Cardiac muscle cell (in vitro differentiated cells and primary cell): ENCODE results near the gene ZNF609. TPM values are rescaled to one million over a fixed set of nuclear protein-coding genes. Genes with fewer than 3 reads are reported as not detected.

Experiments
- DNase-seq, 2 donors: peaks; one replicate each; pipeline versions ENCODE4 v3.0.0 to v3.0.0-alpha.2; 2010 to 2017; ENCODE audit warnings: low read depth in 1 of 2, low spot score in 1 of 2
- H3K27ac ChIP-seq: fragments of 200-600 bp; sonication (generic); 2 replicates; pipeline ENCODE4 v1.5.1; 2016
- H3K27me3 ChIP-seq: fragments of 200-600 bp; sonication (generic); 2 replicates; pipeline ENCODE4 v1.6.0; 2016; ENCODE audit warnings: control low read depth
- H3K36me3 ChIP-seq: fragments of 200-600 bp; sonication (generic); 2 replicates; pipeline ENCODE4 v1.5.1; 2016; ENCODE audit warnings: control low read depth
- H3K4me1 ChIP-seq: fragments of 200-600 bp; sonication (generic); 2 replicates; pipeline ENCODE4 v1.8.1; 2017; ENCODE audit warnings: low read depth, mild to moderate bottlenecking, mixed run types
- H3K4me3 ChIP-seq: fragments of 200-600 bp; sonication (generic); 2 replicates; pipeline ENCODE4 v1.5.1; 2016; ENCODE audit warnings: mild to moderate bottlenecking
- H3K9me3 ChIP-seq: fragments of 200-600 bp; sonication (generic); 2 replicates; pipeline ENCODE4 v1.5.1; 2017; ENCODE audit warnings: low read depth, mild to moderate bottlenecking, control low read depth
- CTCF ChIP-seq: IDR thresholded peaks from 2 replicates; pipeline ENCODE4 v1.5.1; 2012; ENCODE audit warnings: low read depth, mild to moderate bottlenecking, low read length
- polyA plus RNA-seq: library from polyadenylated mRNA; unstranded; fragments of >200 nt; fragmentation: Nextera tagmentation; extraction: Ambion mirVana; gene quantifications from 2 replicates; pipeline ENCODE4 v1.2.1, GENCODE V29; 2016
- total RNA-seq: library from RNA; depleted of rRNA; stranded (reverse); fragments of >200 nt; gene quantifications from 2 replicates; pipeline ENCODE4 v1.2.3, GENCODE V29; 2016

Gene ZNF609
- total and polyA plus RNA-seq, 2 experiments from 2014 or later = 25.6 to 41.4 TPM

- no peaks in the 10 kb centered on the region for H3K9me3 ChIP-seq
- TF ChIP-seq CTCF = no peak
- H3K27me3 ChIP-seq = no peaks in the 10 kb centered on the region
- H3K4me3 ChIP-seq = no peak overlapping the region
- no peaks in the 10 kb centered on the region for H3K36me3 ChIP-seq
- DNase-seq = peak in 1 of 2 donors; percentile 66
- H3K4me1 ChIP-seq = peaks cover 32% of the 10 kb centered on the region
- H3K27ac ChIP-seq = peak overlapping the region; percentile 95
These were observed 120.5 kb downstream of the ZNF609 start for GRCh38 chr15:64580696-64581407.

- Histone ChIP-seq H3K4me3 (no peak overlapping the region), H3K36me3 (no peaks in the 10 kb centered on the region), H3K4me1 (peaks cover 32% of the 10 kb centered on the region), H3K9me3 (no peaks in the 10 kb centered on the region), H3K27me3 (no peaks in the 10 kb centered on the region), H3K27ac (peak overlapping the region; percentile 95)
- no peak for TF ChIP-seq CTCF
- DNase-seq = peak in 1 of 2 donors; percentile 46
These were observed 121.0 kb downstream of the ZNF609 start for GRCh38 chr15:64581408-64581761.

- peaks cover 39% of the 10 kb centered on the region for H3K4me1 ChIP-seq
- H3K27ac ChIP-seq = peak overlapping the region; percentile 95
- H3K27me3 ChIP-seq = no peaks in the 10 kb centered on the region
- no peaks in the 10 kb centered on the region for H3K36me3 ChIP-seq
- DNase-seq = peak in 1 of 2 donors; percentile 57
- no peak overlapping the region for H3K4me3 ChIP-seq
- no peak for TF ChIP-seq CTCF
- H3K9me3 ChIP-seq = no peaks in the 10 kb centered on the region
These were observed 121.8 kb downstream of the ZNF609 start for GRCh38 chr15:64582202-64582601.

- Histone ChIP-seq H3K4me1 (peaks cover 44% of the 10 kb centered on the region), H3K36me3 (no peaks in the 10 kb centered on the region), H3K4me3 (no peak overlapping the region), H3K27me3 (no peaks in the 10 kb centered on the region), H3K9me3 (no peaks in the 10 kb centered on the region), H3K27ac (no peak overlapping the region)
- no peak for DNase-seq
- no peak for TF ChIP-seq CTCF
These were observed 123.1 kb downstream of the ZNF609 start for GRCh38 chr15:64583519-64583918.

- no peaks in the 10 kb centered on the region for H3K9me3 ChIP-seq
- no peak overlapping the region for H3K4me3 ChIP-seq
- no peaks in the 10 kb centered on the region for H3K27me3 ChIP-seq
- H3K27ac ChIP-seq = no peak overlapping the region
- DNase-seq = no peak
- TF ChIP-seq CTCF = no peak
- H3K4me1 ChIP-seq = peaks cover 49% of the 10 kb centered on the region
- H3K36me3 ChIP-seq = no peaks in the 10 kb centered on the region
These were observed 123.6 kb downstream of the ZNF609 start for GRCh38 chr15:64583983-64584382.
